Measurements from ENCODE around the gene STRIP2. TPM values are rescaled to one million over a fixed set of nuclear protein-coding genes. Genes with fewer than 3 reads are reported as not detected.

The STRIP2 gene, protein sequence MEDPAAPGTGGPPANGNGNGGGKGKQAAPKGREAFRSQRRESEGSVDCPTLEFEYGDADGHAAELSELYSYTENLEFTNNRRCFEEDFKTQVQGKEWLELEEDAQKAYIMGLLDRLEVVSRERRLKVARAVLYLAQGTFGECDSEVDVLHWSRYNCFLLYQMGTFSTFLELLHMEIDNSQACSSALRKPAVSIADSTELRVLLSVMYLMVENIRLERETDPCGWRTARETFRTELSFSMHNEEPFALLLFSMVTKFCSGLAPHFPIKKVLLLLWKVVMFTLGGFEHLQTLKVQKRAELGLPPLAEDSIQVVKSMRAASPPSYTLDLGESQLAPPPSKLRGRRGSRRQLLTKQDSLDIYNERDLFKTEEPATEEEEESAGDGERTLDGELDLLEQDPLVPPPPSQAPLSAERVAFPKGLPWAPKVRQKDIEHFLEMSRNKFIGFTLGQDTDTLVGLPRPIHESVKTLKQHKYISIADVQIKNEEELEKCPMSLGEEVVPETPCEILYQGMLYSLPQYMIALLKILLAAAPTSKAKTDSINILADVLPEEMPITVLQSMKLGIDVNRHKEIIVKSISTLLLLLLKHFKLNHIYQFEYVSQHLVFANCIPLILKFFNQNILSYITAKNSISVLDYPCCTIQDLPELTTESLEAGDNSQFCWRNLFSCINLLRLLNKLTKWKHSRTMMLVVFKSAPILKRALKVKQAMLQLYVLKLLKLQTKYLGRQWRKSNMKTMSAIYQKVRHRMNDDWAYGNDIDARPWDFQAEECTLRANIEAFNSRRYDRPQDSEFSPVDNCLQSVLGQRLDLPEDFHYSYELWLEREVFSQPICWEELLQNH
- total RNA-seq, result under 1 TPM; 0.20 to 0.22 TPM
- not detected for polyA plus RNA-seq

DNA sequence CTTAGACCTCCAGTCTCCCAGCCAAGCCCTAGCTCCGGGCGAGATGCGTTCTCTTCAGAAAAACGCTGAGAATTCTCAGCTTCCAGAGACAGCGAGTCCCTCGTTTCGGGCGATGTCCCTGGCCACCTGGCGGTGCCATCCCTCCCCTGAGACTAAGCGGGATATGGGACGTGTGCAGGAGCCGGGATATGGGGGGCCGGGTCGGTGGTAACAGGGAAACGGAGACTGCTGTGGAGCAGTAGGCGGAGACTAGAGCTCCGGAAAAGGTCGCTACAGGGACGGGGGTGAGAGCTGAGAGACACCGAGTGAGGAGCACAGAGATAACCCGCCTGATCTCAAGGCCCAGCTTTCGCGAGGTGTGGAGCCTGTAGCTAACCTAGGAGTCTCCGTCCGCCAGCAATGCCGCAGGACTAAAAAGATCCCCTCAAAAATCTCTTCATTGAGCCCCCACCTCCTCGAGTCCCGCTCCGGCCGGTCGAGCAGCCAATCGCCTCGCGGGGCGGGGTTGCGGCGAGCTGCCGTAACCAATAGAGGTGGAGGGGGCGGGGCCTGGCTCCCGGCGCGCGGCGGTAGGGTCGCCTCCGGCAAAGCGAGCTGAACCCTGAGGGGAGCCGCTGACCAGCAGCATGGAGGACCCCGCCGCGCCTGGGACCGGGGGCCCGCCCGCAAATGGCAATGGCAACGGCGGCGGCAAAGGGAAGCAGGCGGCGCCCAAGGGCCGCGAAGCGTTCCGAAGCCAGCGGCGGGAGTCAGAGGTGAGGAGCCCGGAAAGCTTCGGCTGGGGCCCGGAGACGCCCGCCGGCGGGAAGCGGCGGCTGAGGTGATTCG is at the start of gene STRIP2:
Gene STRIP2, plus strand, starts transcription at position 586 of the 828 bp plus-strand sequence. Its CDS starts 41 bp downstream, at position 627.
- POLR2A ChIA-PET (ENCODE audit: partially characterized antibody), result interaction anchor here (0.6 to 1.5 kb wide), 8 partner anchors 8 to 210 kb away, joined by 3 to 8 read pairs (median 3); partner anchors contain the start of genes NRF1 and SMKR1
- intact Hi-C loops (cut with micrococcal nuclease), result loop anchor here (1.0 to 10.0 kb wide), 4 partner anchors 68 to 391 kb away; partner anchors contain the start of genes NRF1 and SMKR1

GRCh38 chr7:129385116-129385515 is 49.1 kb upstream of the STRIP2 start:
- no peaks in the 10 kb centered on the region for H3K27me3 ChIP-seq (ENCODE audit: insufficient read depth, low read length)
- Mint-ChIP-seq H3K9me3 (no peaks in the 10 kb centered on the region), H3K27ac (peak overlapping the region in 1 of 7 donors; percentile 47), H3K4me3 (no peak overlapping the region), H3K36me3 (peaks cover 23 to 28% of the 10 kb centered on the region in 2 donors), H3K4me1 (peaks cover 0 to 4% (median 0%) of the 10 kb centered on the region in 4 donors), H3K27me3 (no peaks in the 10 kb centered on the region)
- H3K27ac ChIP-seq (ENCODE audit: low read depth, low read length), result no peak overlapping the region
- H3K4me1 ChIP-seq (ENCODE audit: insufficient read depth, low read length), result no peaks in the 10 kb centered on the region
- POLR2A ChIA-PET (ENCODE audit: partially characterized antibody), result no interaction called here
- H3K36me3 ChIP-seq (ENCODE audit: insufficient read depth, low read length), result no peaks in the 10 kb centered on the region
- DNase-seq, result no peak
- CTCF ChIA-PET (ENCODE audit: partially characterized antibody), result interaction anchor here (1.0 kb wide), 1 partner anchor 18 kb away, joined by 3 read pairs; no protein-coding TSS in a partner anchor
- H3K9me3 ChIP-seq (ENCODE audit: control insufficient read depth in 1 of 2, low read length in 2 of 2), result no peaks in the 10 kb centered on the region
- intact Hi-C loops (cut with micrococcal nuclease), result no loop called here
- H3K4me3 ChIP-seq (ENCODE audit: low read length in 2 of 2), result no peak overlapping the region

More for the DNA sequence above, at the start of gene STRIP2:
- Mint-ChIP-seq H3K4me3 (peak within 1 kb of the TSS; percentile 92 to 98 (median 94)), H3K36me3 (peaks cover 0 to 7% of the 10 kb centered on the region in 2 donors), H3K4me1 (peaks cover 3 to 21% (median 15%) of the 10 kb centered on the region in 4 donors), H3K27me3 (peaks cover 5 to 25% of the 10 kb centered on the region in 2 donors), H3K9me3 (no peaks in the 10 kb centered on the region), H3K27ac (peak within 1 kb of the TSS; percentile 37 to 85 (median 71))
- CTCF ChIA-PET (ENCODE audit: partially characterized antibody), result interaction anchor here (0.5 to 2.4 kb wide), 8 partner anchors 14 to 69 kb away, joined by 3 to 12 read pairs (median 4); no protein-coding TSS in a partner anchor
- no peaks in the 10 kb centered on the region for H3K9me3 ChIP-seq (ENCODE audit: control insufficient read depth in 1 of 2, low read length in 2 of 2)
- peak; percentile 84 to 90 (median 87) for DNase-seq
- H3K27me3 ChIP-seq (ENCODE audit: insufficient read depth, low read length), result no peaks in the 10 kb centered on the region
- H3K4me1 ChIP-seq (ENCODE audit: insufficient read depth, low read length), result peaks cover 17% of the 10 kb centered on the region
- peak within 1 kb of the TSS; percentile 85 to 92 for H3K4me3 ChIP-seq (ENCODE audit: low read length in 2 of 2)
- H3K27ac ChIP-seq (ENCODE audit: low read depth, low read length), result no peak within 1 kb of the TSS
- no peaks in the 10 kb centered on the region for H3K36me3 ChIP-seq (ENCODE audit: insufficient read depth, low read length)

DNA sequence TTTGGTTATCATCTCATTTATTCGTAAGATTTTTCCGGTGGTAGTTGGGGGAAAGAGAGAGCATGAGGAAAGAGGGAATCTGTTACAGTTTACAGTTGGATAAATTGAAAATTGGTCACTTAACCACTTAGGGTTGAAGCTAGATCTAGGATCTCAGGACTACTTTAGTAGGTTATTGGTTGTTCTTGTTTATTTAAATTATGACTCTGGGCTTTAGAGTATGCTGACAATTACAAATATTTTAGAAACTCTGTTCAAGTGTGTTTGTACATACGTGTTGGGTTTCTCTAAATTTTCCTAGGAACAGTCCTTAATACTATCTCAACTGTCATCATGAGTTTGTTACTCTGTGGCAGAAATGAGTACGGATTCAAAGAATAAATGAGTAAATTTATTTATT is 48.6 kb upstream of the STRIP2 start:
- H3K27ac ChIP-seq (ENCODE audit: low read depth, low read length), result no peak overlapping the region
- Mint-ChIP-seq H3K27ac (peak overlapping the region in 2 of 7 donors; percentile 25 to 47), H3K4me1 (peaks cover 0 to 4% (median 0%) of the 10 kb centered on the region in 4 donors), H3K36me3 (peaks cover 25 to 30% of the 10 kb centered on the region in 2 donors), H3K4me3 (no peak overlapping the region), H3K9me3 (no peaks in the 10 kb centered on the region), H3K27me3 (no peaks in the 10 kb centered on the region)
- POLR2A ChIA-PET (ENCODE audit: partially characterized antibody), result no interaction called here
- no peak overlapping the region for H3K4me3 ChIP-seq (ENCODE audit: low read length in 2 of 2)
- no peaks in the 10 kb centered on the region for H3K4me1 ChIP-seq (ENCODE audit: insufficient read depth, low read length)
- intact Hi-C loops (cut with micrococcal nuclease), result no loop called here
- CTCF ChIA-PET (ENCODE audit: partially characterized antibody), result interaction anchor here (1.0 kb wide), 1 partner anchor 18 kb away, joined by 3 read pairs; no protein-coding TSS in a partner anchor
- no peak for DNase-seq
- H3K27me3 ChIP-seq (ENCODE audit: insufficient read depth, low read length), result no peaks in the 10 kb centered on the region
- H3K36me3 ChIP-seq (ENCODE audit: insufficient read depth, low read length), result no peaks in the 10 kb centered on the region
- no peaks in the 10 kb centered on the region for H3K9me3 ChIP-seq (ENCODE audit: control insufficient read depth in 1 of 2, low read length in 2 of 2)

GRCh38 chr7:129386506-129386905 is 47.7 kb upstream of the STRIP2 start:
- Mint-ChIP-seq H3K4me3 (no peak overlapping the region), H3K9me3 (no peaks in the 10 kb centered on the region), H3K27ac (no peak overlapping the region), H3K27me3 (no peaks in the 10 kb centered on the region), H3K36me3 (peaks cover 25 to 30% of the 10 kb centered on the region in 2 donors), H3K4me1 (peaks cover 0 to 4% (median 0%) of the 10 kb centered on the region in 4 donors)
- Histone ChIP-seq H3K9me3 (ENCODE audit: control insufficient read depth in 1 of 2, low read length in 2 of 2) (no peaks in the 10 kb centered on the region), H3K27me3 (ENCODE audit: insufficient read depth, low read length) (no peaks in the 10 kb centered on the region), H3K27ac (ENCODE audit: low read depth, low read length) (no peak overlapping the region), H3K4me1 (ENCODE audit: insufficient read depth, low read length) (no peaks in the 10 kb centered on the region), H3K36me3 (ENCODE audit: insufficient read depth, low read length) (no peaks in the 10 kb centered on the region), H3K4me3 (ENCODE audit: low read length in 2 of 2) (no peak overlapping the region)
- intact Hi-C loops (cut with micrococcal nuclease), result no loop called here
- POLR2A ChIA-PET (ENCODE audit: partially characterized antibody), result no interaction called here
- no peak for DNase-seq
- CTCF ChIA-PET (ENCODE audit: partially characterized antibody), result interaction anchor here (0.8 to 6.2 kb wide), 4 partner anchors 9 to 168 kb away, joined by 3 to 49 read pairs (median 18); no protein-coding TSS in a partner anchor

DNA sequence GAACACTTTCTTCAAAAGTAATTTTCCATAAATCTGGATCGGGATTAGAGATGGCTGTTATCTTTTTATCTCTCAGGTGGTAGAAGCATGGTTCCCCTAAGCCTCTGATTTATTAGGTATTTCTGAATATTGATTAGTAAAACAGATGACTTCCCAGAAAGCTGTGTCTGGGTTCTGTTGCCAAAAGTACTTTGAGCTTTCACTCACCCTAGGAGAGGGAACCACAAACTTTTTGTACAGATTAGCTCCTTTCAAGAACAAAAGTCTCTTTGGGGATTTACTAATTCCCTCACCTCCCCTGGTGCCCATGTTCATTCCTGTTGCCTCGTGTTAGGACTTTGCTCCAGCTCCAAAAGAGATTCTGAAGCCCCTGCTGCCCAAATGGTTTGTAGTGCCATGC is 46.7 kb upstream of the STRIP2 start:
- POLR2A ChIA-PET (ENCODE audit: partially characterized antibody), result no interaction called here
- intact Hi-C loops (cut with micrococcal nuclease), result no loop called here
- no peaks in the 10 kb centered on the region for H3K9me3 Mint-ChIP-seq
- H3K4me3 Mint-ChIP-seq, result no peak overlapping the region
- DNase-seq, result no peak
- peaks cover 0 to 1% (median 0%) of the 10 kb centered on the region in 4 donors for H3K4me1 Mint-ChIP-seq
- H3K27me3 ChIP-seq (ENCODE audit: insufficient read depth, low read length), result no peaks in the 10 kb centered on the region
- H3K27ac ChIP-seq (ENCODE audit: low read depth, low read length), result no peak overlapping the region
- CTCF ChIA-PET (ENCODE audit: partially characterized antibody), result interaction anchor here (0.8 to 6.2 kb wide), 4 partner anchors 10 to 169 kb away, joined by 3 to 49 read pairs (median 18); no protein-coding TSS in a partner anchor
- no peak overlapping the region for H3K27ac Mint-ChIP-seq
- H3K9me3 ChIP-seq (ENCODE audit: control insufficient read depth in 1 of 2, low read length in 2 of 2), result no peaks in the 10 kb centered on the region
- no peaks in the 10 kb centered on the region for H3K27me3 Mint-ChIP-seq
- H3K4me1 ChIP-seq (ENCODE audit: insufficient read depth, low read length), result no peaks in the 10 kb centered on the region
- peaks cover 21 to 31% of the 10 kb centered on the region in 2 donors for H3K36me3 Mint-ChIP-seq
- no peaks in the 10 kb centered on the region for H3K36me3 ChIP-seq (ENCODE audit: insufficient read depth, low read length)
- no peak overlapping the region for H3K4me3 ChIP-seq (ENCODE audit: low read length in 2 of 2)

GRCh38 chr7:129388333-129389098 is 45.7 kb upstream of the STRIP2 start:
- Mint-ChIP-seq H3K27ac (no peak overlapping the region), H3K27me3 (no peaks in the 10 kb centered on the region), H3K36me3 (peaks cover 14 to 34% of the 10 kb centered on the region in 2 donors), H3K4me3 (no peak overlapping the region), H3K9me3 (no peaks in the 10 kb centered on the region), H3K4me1 (no peaks in the 10 kb centered on the region)
- Histone ChIP-seq H3K27me3 (ENCODE audit: insufficient read depth, low read length) (no peaks in the 10 kb centered on the region), H3K27ac (ENCODE audit: low read depth, low read length) (no peak overlapping the region), H3K36me3 (ENCODE audit: insufficient read depth, low read length) (no peaks in the 10 kb centered on the region), H3K9me3 (ENCODE audit: control insufficient read depth in 1 of 2, low read length in 2 of 2) (no peaks in the 10 kb centered on the region), H3K4me1 (ENCODE audit: insufficient read depth, low read length) (no peaks in the 10 kb centered on the region), H3K4me3 (ENCODE audit: low read length in 2 of 2) (no peak overlapping the region)
- ChIA-PET POLR2A (ENCODE audit: partially characterized antibody) (no interaction called here), CTCF (ENCODE audit: partially characterized antibody) (interaction anchor here (0.6 to 6.2 kb wide), 3 partner anchors 11 to 27 kb away, joined by 3 to 49 read pairs (median 32); no protein-coding TSS in a partner anchor)
- DNase-seq, result no peak
- intact Hi-C loops (cut with micrococcal nuclease), result no loop called here

Data from CD4-positive, alpha-beta memory T cell (primary cell).